GM04504 (cell line): ENCODE measurements around the gene LRRC73.
"Not testable (repeated sequence)": the region's sequence is repeated elsewhere in the genome, so short reads cannot be mapped to it uniquely, and the experiment has no call there.

ENCODE experiments used
- DNase-seq: peaks from one replicate; pipeline ENCODE4 v3.0.0-alpha.2; 2012; ENCODE audit warnings: low read depth

The LRRC73 gene

GRCh38 chr6:43491750-43492661 lies 18.1 kb downstream of the LRRC73 start:
- no peak for DNase-seq

GRCh38 chr6:43490523-43490939 lies 19.6 kb downstream of the LRRC73 start:
- DNase-seq, result no peak

GRCh38 chr6:43489277-43490072 lies 20.7 kb downstream of the LRRC73 start:
- no peak for DNase-seq

GRCh38 chr6:43488667-43489276 lies 21.4 kb downstream of the LRRC73 start:
- DNase-seq, result no peak

GRCh38 chr6:43481591-43482236 lies 28.4 kb downstream of the LRRC73 start:
- DNase-seq, result no peak

- no peak for DNase-seq
Measured at GRCh38 chr6:43481075-43481474, 29.1 kb downstream of the LRRC73 start.

GRCh38 chr6:43478008-43478372 lies 32.2 kb downstream of the LRRC73 start:
- DNase-seq, result no peak

- DNase-seq, result no peak
Measured at GRCh38 chr6:43477235-43478007, 32.7 kb downstream of the LRRC73 start, which contains the start of gene TJAP1. Gene TJAP1 (plus strand): TSS chr6:43477570. CDS start chr6:43499002, 21,432 bp downstream.

- no peak for DNase-seq
Measured at GRCh38 chr6:43476746-43477145, 33.4 kb downstream of the LRRC73 start.

GRCh38 chr6:43475516-43475915 lies 34.6 kb downstream of the LRRC73 start:
- no peak for DNase-seq

GRCh38 chr6:43472515-43472914 lies 37.6 kb downstream of the LRRC73 start:
- no peak for DNase-seq

- DNase-seq, result no peak
Measured at GRCh38 chr6:43471399-43471798, 38.7 kb downstream of the LRRC73 start.

- no peak for DNase-seq
Measured at GRCh38 chr6:43469947-43470346, 40.2 kb downstream of the LRRC73 start.

GRCh38 chr6:43468748-43469681 lies 41.1 kb downstream of the LRRC73 start:
- DNase-seq, result no peak

- no peak for DNase-seq
Measured at GRCh38 chr6:43468240-43468639, 41.9 kb downstream of the LRRC73 start.

- DNase-seq, result no peak
Measured at GRCh38 chr6:43467752-43468151, 42.4 kb downstream of the LRRC73 start.

- not testable (repeated sequence) for DNase-seq
Measured at GRCh38 chr6:43467265-43467664, 42.9 kb downstream of the LRRC73 start.

- no peak for DNase-seq
Measured at GRCh38 chr6:43465948-43466347, 44.2 kb downstream of the LRRC73 start.

- no peak for DNase-seq
Measured at GRCh38 chr6:43464337-43464736, 45.8 kb downstream of the LRRC73 start.

GRCh38 chr6:43461936-43462335 lies 48.2 kb downstream of the LRRC73 start:
- DNase-seq, result no peak
